ENCODE results near the gene PAPPA.

DNA sequence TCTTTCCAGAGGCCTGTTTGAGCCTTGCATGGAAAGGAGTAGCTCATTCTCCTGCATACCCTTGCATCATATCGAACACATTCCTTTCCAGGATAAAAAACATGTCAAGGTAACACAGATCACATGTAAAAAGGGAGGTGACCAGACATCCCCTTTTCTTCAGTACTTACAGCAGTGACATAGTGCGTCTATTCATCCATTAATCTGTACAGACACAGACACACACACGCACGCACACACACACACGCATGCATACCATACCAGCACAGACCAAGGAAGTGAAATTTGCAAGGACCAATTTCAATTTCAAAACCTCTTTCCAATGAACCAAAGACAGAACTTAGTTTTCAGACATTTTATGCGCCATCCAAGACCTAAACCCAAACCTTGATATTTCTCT, 256.0 kb downstream of the PAPPA start:
- TF ChIP-seq, protein P1, sequence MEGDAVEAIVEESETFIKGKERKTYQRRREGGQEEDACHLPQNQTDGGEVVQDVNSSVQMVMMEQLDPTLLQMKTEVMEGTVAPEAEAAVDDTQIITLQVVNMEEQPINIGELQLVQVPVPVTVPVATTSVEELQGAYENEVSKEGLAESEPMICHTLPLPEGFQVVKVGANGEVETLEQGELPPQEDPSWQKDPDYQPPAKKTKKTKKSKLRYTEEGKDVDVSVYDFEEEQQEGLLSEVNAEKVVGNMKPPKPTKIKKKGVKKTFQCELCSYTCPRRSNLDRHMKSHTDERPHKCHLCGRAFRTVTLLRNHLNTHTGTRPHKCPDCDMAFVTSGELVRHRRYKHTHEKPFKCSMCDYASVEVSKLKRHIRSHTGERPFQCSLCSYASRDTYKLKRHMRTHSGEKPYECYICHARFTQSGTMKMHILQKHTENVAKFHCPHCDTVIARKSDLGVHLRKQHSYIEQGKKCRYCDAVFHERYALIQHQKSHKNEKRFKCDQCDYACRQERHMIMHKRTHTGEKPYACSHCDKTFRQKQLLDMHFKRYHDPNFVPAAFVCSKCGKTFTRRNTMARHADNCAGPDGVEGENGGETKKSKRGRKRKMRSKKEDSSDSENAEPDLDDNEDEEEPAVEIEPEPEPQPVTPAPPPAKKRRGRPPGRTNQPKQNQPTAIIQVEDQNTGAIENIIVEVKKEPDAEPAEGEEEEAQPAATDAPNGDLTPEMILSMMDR (conservative IDR thresholded peaks at IDR 0.05), result no peak
- no peak for TF ChIP-seq EZH2 (IDR thresholded peaks at IDR 0.05; ENCODE audit: low read depth)

All from PC-9 (cell line).